IMR-90 (cell line): ENCODE results near the gene ELMO1.

Experiments
- CTCF ChIP-seq: conservative IDR thresholded peaks from 2 replicates; pipeline ENCODE4 v1.5.1; 2012; ENCODE audit warnings: mild to moderate bottlenecking, low read depth, low read length, improper control_type of control experiment
- FOS ChIP-seq: fragments of 150-350 bp; IDR thresholded peaks from 2 replicates; pipeline ENCODE4 v1.6.1; 2016; ENCODE audit warnings: low read depth, low read length
- POLR2A ChIP-seq: IDR thresholded peaks from 2 replicates; pipeline ENCODE4 v1.6.1; 2012; ENCODE audit warnings: mild to moderate bottlenecking, low read depth, low read length
- SMC3 ChIP-seq: fragments of 150-350 bp; IDR thresholded peaks from 2 replicates; pipeline ENCODE4 v1.6.1; 2016; ENCODE audit warnings: low read depth, mild to moderate bottlenecking, antibody characterized with exemption, low read length, moderate library complexity

DNA sequence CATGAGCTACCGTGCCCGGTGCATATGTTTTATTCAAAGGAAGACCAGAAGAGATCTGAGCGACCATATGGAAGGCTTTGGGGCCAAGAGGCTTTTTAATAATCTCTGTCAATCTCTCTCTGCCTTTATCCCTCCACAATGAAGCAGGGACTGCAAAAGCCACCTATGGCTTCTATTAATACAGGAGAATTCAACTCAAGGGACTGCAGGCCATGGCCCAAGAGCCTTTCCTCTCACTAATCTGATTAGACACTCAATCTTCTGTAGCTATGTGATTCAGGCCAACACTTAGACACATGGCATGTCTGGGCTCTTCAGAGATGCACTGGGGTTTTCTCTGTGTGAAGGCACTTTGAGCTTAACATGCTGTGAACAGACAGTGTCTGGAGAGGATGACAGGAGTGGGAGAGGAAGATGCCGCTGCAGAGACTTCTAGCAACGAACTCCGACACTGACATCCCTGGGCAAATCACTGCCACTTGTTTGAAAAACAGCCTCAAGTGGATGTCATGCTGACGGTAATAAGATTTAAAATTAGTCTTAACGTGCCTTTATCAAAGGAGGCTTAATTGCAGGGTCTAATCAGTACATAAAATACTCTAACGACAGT is 609.9 kb downstream of the ELMO1 start:
- TF ChIP-seq FOS (no peak), CTCF (no peak), POLR2A (no peak), SMC3 (no peak)
